ENCODE measurements around the gene AGR3. TPM values are rescaled to one million over a fixed set of nuclear protein-coding genes. Genes with fewer than 3 reads are reported as not detected.

The AGR3 gene
- total and polyA plus RNA-seq, 4 donors: not detected

DNA sequence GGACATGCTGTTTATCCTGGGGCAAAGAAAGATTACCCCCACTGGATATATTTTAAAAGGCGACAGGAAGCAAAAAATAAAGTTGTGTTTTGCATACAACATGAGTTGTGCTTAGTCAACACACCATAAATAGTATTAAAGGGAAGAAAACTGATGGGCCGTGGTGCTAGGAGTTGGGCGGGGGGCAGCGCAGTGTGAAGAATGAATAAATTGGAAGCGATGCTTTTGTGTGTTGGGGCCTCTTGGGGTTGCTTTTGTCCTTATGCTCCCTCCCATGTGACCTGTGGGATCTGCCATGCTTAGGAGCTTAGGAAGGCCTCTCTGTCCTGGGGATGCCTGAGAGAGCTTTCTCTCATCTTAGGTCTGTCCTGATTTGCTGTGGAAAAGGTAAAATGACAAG lies 35.0 kb upstream of the AGR3 start:
- no peaks in the 10 kb centered on the region for H3K36me3 ChIP-seq (ENCODE audit: control insufficient read depth in 4 of 4, insufficient read depth in 3 of 4, low read depth in 1 of 4, low read length in 3 of 4)
- peaks cover 0 to 4% (median 0%) of the 10 kb centered on the region in 4 donors for H3K4me1 ChIP-seq (ENCODE audit: control insufficient read depth in 4 of 4, insufficient read depth in 4 of 4, low read length in 3 of 4)
- 98% methylated on average over 5 of the region's 5 CpGs for WGBS
- no peaks in the 10 kb centered on the region for H3K9me3 ChIP-seq (ENCODE audit: control insufficient read depth in 4 of 4, low read length in 3 of 4)
- TF ChIP-seq SP1 (IDR thresholded peaks at IDR 0.05) (no peak), HNF4G (IDR thresholded peaks at IDR 0.05) (no peak), RXRA (IDR thresholded peaks at IDR 0.05) (no peak), RAD21 (IDR thresholded peaks at IDR 0.05) (no peak), TAF1 (conservative IDR thresholded peaks at IDR 0.05) (no peak), EGR1 (IDR thresholded peaks at IDR 0.05; ENCODE audit: low read depth in 2 of 2) (no peak)
- TF ChIP-seq, protein P1, sequence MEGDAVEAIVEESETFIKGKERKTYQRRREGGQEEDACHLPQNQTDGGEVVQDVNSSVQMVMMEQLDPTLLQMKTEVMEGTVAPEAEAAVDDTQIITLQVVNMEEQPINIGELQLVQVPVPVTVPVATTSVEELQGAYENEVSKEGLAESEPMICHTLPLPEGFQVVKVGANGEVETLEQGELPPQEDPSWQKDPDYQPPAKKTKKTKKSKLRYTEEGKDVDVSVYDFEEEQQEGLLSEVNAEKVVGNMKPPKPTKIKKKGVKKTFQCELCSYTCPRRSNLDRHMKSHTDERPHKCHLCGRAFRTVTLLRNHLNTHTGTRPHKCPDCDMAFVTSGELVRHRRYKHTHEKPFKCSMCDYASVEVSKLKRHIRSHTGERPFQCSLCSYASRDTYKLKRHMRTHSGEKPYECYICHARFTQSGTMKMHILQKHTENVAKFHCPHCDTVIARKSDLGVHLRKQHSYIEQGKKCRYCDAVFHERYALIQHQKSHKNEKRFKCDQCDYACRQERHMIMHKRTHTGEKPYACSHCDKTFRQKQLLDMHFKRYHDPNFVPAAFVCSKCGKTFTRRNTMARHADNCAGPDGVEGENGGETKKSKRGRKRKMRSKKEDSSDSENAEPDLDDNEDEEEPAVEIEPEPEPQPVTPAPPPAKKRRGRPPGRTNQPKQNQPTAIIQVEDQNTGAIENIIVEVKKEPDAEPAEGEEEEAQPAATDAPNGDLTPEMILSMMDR (IDR thresholded peaks at IDR 0.05; ENCODE audit: low read depth, low read length, missing input control): no peak
- TF ChIP-seq, protein P2, sequence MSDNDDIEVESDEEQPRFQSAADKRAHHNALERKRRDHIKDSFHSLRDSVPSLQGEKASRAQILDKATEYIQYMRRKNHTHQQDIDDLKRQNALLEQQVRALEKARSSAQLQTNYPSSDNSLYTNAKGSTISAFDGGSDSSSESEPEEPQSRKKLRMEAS (IDR thresholded peaks at IDR 0.05): no peak
- TF ChIP-seq, protein P3, sequence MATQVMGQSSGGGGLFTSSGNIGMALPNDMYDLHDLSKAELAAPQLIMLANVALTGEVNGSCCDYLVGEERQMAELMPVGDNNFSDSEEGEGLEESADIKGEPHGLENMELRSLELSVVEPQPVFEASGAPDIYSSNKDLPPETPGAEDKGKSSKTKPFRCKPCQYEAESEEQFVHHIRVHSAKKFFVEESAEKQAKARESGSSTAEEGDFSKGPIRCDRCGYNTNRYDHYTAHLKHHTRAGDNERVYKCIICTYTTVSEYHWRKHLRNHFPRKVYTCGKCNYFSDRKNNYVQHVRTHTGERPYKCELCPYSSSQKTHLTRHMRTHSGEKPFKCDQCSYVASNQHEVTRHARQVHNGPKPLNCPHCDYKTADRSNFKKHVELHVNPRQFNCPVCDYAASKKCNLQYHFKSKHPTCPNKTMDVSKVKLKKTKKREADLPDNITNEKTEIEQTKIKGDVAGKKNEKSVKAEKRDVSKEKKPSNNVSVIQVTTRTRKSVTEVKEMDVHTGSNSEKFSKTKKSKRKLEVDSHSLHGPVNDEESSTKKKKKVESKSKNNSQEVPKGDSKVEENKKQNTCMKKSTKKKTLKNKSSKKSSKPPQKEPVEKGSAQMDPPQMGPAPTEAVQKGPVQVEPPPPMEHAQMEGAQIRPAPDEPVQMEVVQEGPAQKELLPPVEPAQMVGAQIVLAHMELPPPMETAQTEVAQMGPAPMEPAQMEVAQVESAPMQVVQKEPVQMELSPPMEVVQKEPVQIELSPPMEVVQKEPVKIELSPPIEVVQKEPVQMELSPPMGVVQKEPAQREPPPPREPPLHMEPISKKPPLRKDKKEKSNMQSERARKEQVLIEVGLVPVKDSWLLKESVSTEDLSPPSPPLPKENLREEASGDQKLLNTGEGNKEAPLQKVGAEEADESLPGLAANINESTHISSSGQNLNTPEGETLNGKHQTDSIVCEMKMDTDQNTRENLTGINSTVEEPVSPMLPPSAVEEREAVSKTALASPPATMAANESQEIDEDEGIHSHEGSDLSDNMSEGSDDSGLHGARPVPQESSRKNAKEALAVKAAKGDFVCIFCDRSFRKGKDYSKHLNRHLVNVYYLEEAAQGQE (IDR thresholded peaks at IDR 0.05): no peak
- no peak overlapping the region for H3K9ac ChIP-seq (ENCODE audit: low read depth in 1 of 2, low read length in 2 of 2)
- H3K27ac ChIP-seq (ENCODE audit: low read depth in 1 of 2, low read length in 2 of 2): no peak overlapping the region
- DNase-seq (ENCODE audit: low spot score): no peak
- no peak overlapping the region for H3K4me3 ChIP-seq (ENCODE audit: low read depth in 1 of 3, low read length in 3 of 3)
- H3K27me3 ChIP-seq (ENCODE audit: control insufficient read depth in 4 of 4, insufficient read depth in 4 of 4, low read length in 3 of 4): no peaks in the 10 kb centered on the region

DNA sequence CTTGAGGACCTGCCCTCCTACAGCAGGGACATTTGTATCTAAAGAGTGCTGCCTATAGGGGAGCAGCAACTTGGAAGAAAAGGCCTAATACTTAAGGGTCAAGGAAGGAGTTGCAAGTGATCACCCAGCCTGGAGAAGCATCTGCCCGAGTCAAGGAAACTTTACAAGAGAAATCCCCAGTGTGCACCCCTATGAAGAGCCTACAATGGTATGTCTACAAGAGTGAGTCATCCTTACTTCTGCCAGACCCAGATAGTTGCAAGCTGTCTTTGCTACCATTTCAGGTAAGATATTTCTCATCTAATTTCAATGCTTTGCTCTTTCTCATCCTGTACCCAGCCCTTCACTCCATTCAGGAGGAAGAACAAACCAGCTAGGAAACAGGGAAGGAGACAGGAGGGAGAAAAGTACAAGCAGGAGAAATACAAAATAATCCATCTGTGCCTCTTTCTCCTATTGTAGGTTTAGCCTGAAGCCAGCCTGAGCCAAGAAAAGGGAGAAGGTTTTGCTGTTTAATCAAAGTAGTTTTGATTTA lies 34.4 kb upstream of the AGR3 start:
- no peak overlapping the region for H3K27ac ChIP-seq (ENCODE audit: low read depth in 1 of 2, low read length in 2 of 2)
- no peak for DNase-seq (ENCODE audit: low spot score)
- no peak overlapping the region for H3K9ac ChIP-seq (ENCODE audit: low read depth in 1 of 2, low read length in 2 of 2)
- H3K4me1 ChIP-seq (ENCODE audit: control insufficient read depth in 4 of 4, insufficient read depth in 4 of 4, low read length in 3 of 4): no peaks in the 10 kb centered on the region
- TF ChIP-seq, protein P4, sequence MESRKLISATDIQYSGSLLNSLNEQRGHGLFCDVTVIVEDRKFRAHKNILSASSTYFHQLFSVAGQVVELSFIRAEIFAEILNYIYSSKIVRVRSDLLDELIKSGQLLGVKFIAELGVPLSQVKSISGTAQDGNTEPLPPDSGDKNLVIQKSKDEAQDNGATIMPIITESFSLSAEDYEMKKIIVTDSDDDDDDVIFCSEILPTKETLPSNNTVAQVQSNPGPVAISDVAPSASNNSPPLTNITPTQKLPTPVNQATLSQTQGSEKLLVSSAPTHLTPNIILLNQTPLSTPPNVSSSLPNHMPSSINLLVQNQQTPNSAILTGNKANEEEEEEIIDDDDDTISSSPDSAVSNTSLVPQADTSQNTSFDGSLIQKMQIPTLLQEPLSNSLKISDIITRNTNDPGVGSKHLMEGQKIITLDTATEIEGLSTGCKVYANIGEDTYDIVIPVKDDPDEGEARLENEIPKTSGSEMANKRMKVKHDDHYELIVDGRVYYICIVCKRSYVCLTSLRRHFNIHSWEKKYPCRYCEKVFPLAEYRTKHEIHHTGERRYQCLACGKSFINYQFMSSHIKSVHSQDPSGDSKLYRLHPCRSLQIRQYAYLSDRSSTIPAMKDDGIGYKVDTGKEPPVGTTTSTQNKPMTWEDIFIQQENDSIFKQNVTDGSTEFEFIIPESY (IDR thresholded peaks at IDR 0.05): no peak
- TF ChIP-seq, protein P3 (IDR thresholded peaks at IDR 0.05): no peak
- TF ChIP-seq FOXA2 (IDR thresholded peaks at IDR 0.05) (no peak), YY1 (IDR thresholded peaks at IDR 0.05) (no peak), HNF4G (IDR thresholded peaks at IDR 0.05) (no peak), FOXA1 (IDR thresholded peaks at IDR 0.05) (no peak), HNF4A (conservative IDR thresholded peaks at IDR 0.05) (no peak), RXRA (IDR thresholded peaks at IDR 0.05) (no peak), SP1 (IDR thresholded peaks at IDR 0.05) (no peak), EGR1 (IDR thresholded peaks at IDR 0.05; ENCODE audit: low read depth in 2 of 2) (no peak), JUND (IDR thresholded peaks at IDR 0.05) (no peak)
- TF ChIP-seq, protein P1 (IDR thresholded peaks at IDR 0.05; ENCODE audit: low read depth, low read length, missing input control): no peak
- TF ChIP-seq, protein P2 (IDR thresholded peaks at IDR 0.05): no peak
- 92% methylated on average over 1 of the region's 1 CpG for WGBS
- no peaks in the 10 kb centered on the region for H3K36me3 ChIP-seq (ENCODE audit: control insufficient read depth in 4 of 4, insufficient read depth in 3 of 4, low read depth in 1 of 4, low read length in 3 of 4)
- no peak overlapping the region for H3K4me3 ChIP-seq (ENCODE audit: low read depth in 1 of 3, low read length in 3 of 3)
- H3K27me3 ChIP-seq (ENCODE audit: control insufficient read depth in 4 of 4, insufficient read depth in 4 of 4, low read length in 3 of 4): no peaks in the 10 kb centered on the region
- no peaks in the 10 kb centered on the region for H3K9me3 ChIP-seq (ENCODE audit: control insufficient read depth in 4 of 4, low read length in 3 of 4)
